ENCODE measurements around the gene LRRC37A3. TPM values are rescaled to one million over a fixed set of nuclear protein-coding genes. Genes with fewer than 3 reads are reported as not detected.
"Not testable (repeated sequence)": the region's sequence is repeated elsewhere in the genome, so short reads cannot be mapped to it uniquely, and the experiment has no call there.

The LRRC37A3 gene
- total and polyA plus RNA-seq, 5 donors from 2014 or later = 0.66 to 82.8 (median 1.3) TPM

- H3K27me3 Mint-ChIP-seq; H3K27me3 ChIP-seq (ENCODE audit: control insufficient read depth, insufficient read depth, low read length); H3K27ac ChIP-seq (ENCODE audit: insufficient read depth, low read length, poor library complexity, severe bottlenecking); H3K4me3 ChIP-seq (ENCODE audit: low read depth, low read length); H3K36me3 ChIP-seq (ENCODE audit: control insufficient read depth, insufficient read depth, low read length); H3K9me3 Mint-ChIP-seq; H3K9me3 ChIP-seq (ENCODE audit: control insufficient read depth in 2 of 2, low read length in 2 of 2); H3K36me3 Mint-ChIP-seq; H3K4me1 Mint-ChIP-seq; H3K4me1 ChIP-seq (ENCODE audit: control insufficient read depth, insufficient read depth, low read length, poor library complexity, severe bottlenecking); ATAC-seq (ENCODE audit: low read depth in 2 of 2); H3K27ac Mint-ChIP-seq; DNase-seq; H3K4me3 Mint-ChIP-seq: not testable (repeated sequence)
These were observed 9.6 kb downstream of the LRRC37A3 start for GRCh38 chr17:64909511-64910190.

- not testable (repeated sequence) for ATAC-seq (ENCODE audit: low read depth in 2 of 2); H3K27ac Mint-ChIP-seq; H3K4me1 Mint-ChIP-seq; H3K27ac ChIP-seq (ENCODE audit: insufficient read depth, low read length, poor library complexity, severe bottlenecking); H3K4me1 ChIP-seq (ENCODE audit: control insufficient read depth, insufficient read depth, low read length, poor library complexity, severe bottlenecking); H3K36me3 ChIP-seq (ENCODE audit: control insufficient read depth, insufficient read depth, low read length); H3K4me3 Mint-ChIP-seq; H3K27me3 Mint-ChIP-seq; H3K9me3 Mint-ChIP-seq; DNase-seq; H3K36me3 Mint-ChIP-seq; H3K4me3 ChIP-seq (ENCODE audit: low read depth, low read length); H3K27me3 ChIP-seq (ENCODE audit: control insufficient read depth, insufficient read depth, low read length); H3K9me3 ChIP-seq (ENCODE audit: control insufficient read depth in 2 of 2, low read length in 2 of 2)
These were observed 15.2 kb downstream of the LRRC37A3 start for GRCh38 chr17:64904069-64904468.

- H3K36me3 ChIP-seq (ENCODE audit: control insufficient read depth, insufficient read depth, low read length); ATAC-seq (ENCODE audit: low read depth in 2 of 2); H3K27me3 ChIP-seq (ENCODE audit: control insufficient read depth, insufficient read depth, low read length); H3K9me3 ChIP-seq (ENCODE audit: control insufficient read depth in 2 of 2, low read length in 2 of 2); H3K27ac Mint-ChIP-seq; H3K4me1 ChIP-seq (ENCODE audit: control insufficient read depth, insufficient read depth, low read length, poor library complexity, severe bottlenecking); H3K27me3 Mint-ChIP-seq; H3K4me1 Mint-ChIP-seq; H3K4me3 ChIP-seq (ENCODE audit: low read depth, low read length); H3K4me3 Mint-ChIP-seq; H3K27ac ChIP-seq (ENCODE audit: insufficient read depth, low read length, poor library complexity, severe bottlenecking); H3K9me3 Mint-ChIP-seq; H3K36me3 Mint-ChIP-seq: not testable (repeated sequence)
- peak in 1 of 3 donors; percentile 1 for DNase-seq
These were observed 22.1 kb downstream of the LRRC37A3 start for GRCh38 chr17:64897136-64897535.

- H3K4me1 ChIP-seq (ENCODE audit: control insufficient read depth, insufficient read depth, low read length, poor library complexity, severe bottlenecking); DNase-seq; ATAC-seq (ENCODE audit: low read depth in 2 of 2); H3K9me3 Mint-ChIP-seq; H3K9me3 ChIP-seq (ENCODE audit: control insufficient read depth in 2 of 2, low read length in 2 of 2); H3K27me3 ChIP-seq (ENCODE audit: control insufficient read depth, insufficient read depth, low read length); H3K4me3 Mint-ChIP-seq; H3K27ac ChIP-seq (ENCODE audit: insufficient read depth, low read length, poor library complexity, severe bottlenecking); H3K36me3 ChIP-seq (ENCODE audit: control insufficient read depth, insufficient read depth, low read length); H3K4me1 Mint-ChIP-seq; H3K4me3 ChIP-seq (ENCODE audit: low read depth, low read length); H3K27ac Mint-ChIP-seq; H3K27me3 Mint-ChIP-seq; H3K36me3 Mint-ChIP-seq: not testable (repeated sequence)
These were observed 45.1 kb downstream of the LRRC37A3 start for GRCh38 chr17:64874210-64874609.

GRCh38 chr17:64847504-64848466, 71.5 kb downstream of the LRRC37A3 start:
- not testable (repeated sequence) for H3K4me3 ChIP-seq (ENCODE audit: low read depth, low read length); H3K9me3 Mint-ChIP-seq; H3K36me3 Mint-ChIP-seq; H3K36me3 ChIP-seq (ENCODE audit: control insufficient read depth, insufficient read depth, low read length); H3K4me1 Mint-ChIP-seq; H3K27ac Mint-ChIP-seq; H3K27me3 Mint-ChIP-seq; H3K27me3 ChIP-seq (ENCODE audit: control insufficient read depth, insufficient read depth, low read length); H3K9me3 ChIP-seq (ENCODE audit: control insufficient read depth in 2 of 2, low read length in 2 of 2); H3K27ac ChIP-seq (ENCODE audit: insufficient read depth, low read length, poor library complexity, severe bottlenecking); H3K4me1 ChIP-seq (ENCODE audit: control insufficient read depth, insufficient read depth, low read length, poor library complexity, severe bottlenecking); H3K4me3 Mint-ChIP-seq
- DNase-seq (peak; percentile 46 to 64 (median 62)), ATAC-seq (ENCODE audit: low read depth in 2 of 2) (peak; percentile 67 to 77)

- not testable (repeated sequence) for H3K9me3 ChIP-seq (ENCODE audit: control insufficient read depth in 2 of 2, low read length in 2 of 2); ATAC-seq (ENCODE audit: low read depth in 2 of 2)
These were observed 72.4 kb downstream of the LRRC37A3 start for GRCh38 chr17:64846892-64847291.

GRCh38 chr17:64843918-64844317, 75.4 kb downstream of the LRRC37A3 start:
- not testable (repeated sequence) for H3K4me1 ChIP-seq (ENCODE audit: control insufficient read depth, insufficient read depth, low read length, poor library complexity, severe bottlenecking); H3K4me3 Mint-ChIP-seq; DNase-seq; H3K36me3 Mint-ChIP-seq; H3K27me3 ChIP-seq (ENCODE audit: control insufficient read depth, insufficient read depth, low read length); H3K4me1 Mint-ChIP-seq; H3K36me3 ChIP-seq (ENCODE audit: control insufficient read depth, insufficient read depth, low read length); H3K9me3 Mint-ChIP-seq; H3K27ac ChIP-seq (ENCODE audit: insufficient read depth, low read length, poor library complexity, severe bottlenecking); ATAC-seq (ENCODE audit: low read depth in 2 of 2); H3K9me3 ChIP-seq (ENCODE audit: control insufficient read depth in 2 of 2, low read length in 2 of 2); H3K27ac Mint-ChIP-seq; H3K27me3 Mint-ChIP-seq; H3K4me3 ChIP-seq (ENCODE audit: low read depth, low read length)

More at GRCh38 chr17:64846892-64847291, 72.4 kb downstream of the LRRC37A3 start:
- DNase-seq; H3K36me3 ChIP-seq (ENCODE audit: control insufficient read depth, insufficient read depth, low read length); H3K4me3 ChIP-seq (ENCODE audit: low read depth, low read length); H3K27ac ChIP-seq (ENCODE audit: insufficient read depth, low read length, poor library complexity, severe bottlenecking); H3K36me3 Mint-ChIP-seq; H3K27ac Mint-ChIP-seq; H3K27me3 Mint-ChIP-seq; H3K9me3 Mint-ChIP-seq; H3K27me3 ChIP-seq (ENCODE audit: control insufficient read depth, insufficient read depth, low read length); H3K4me1 Mint-ChIP-seq; H3K4me1 ChIP-seq (ENCODE audit: control insufficient read depth, insufficient read depth, low read length, poor library complexity, severe bottlenecking); H3K4me3 Mint-ChIP-seq: not testable (repeated sequence)

GRCh38 chr17:64842900-64843299, 76.4 kb downstream of the LRRC37A3 start:
- not testable (repeated sequence) for ATAC-seq (ENCODE audit: low read depth in 2 of 2); H3K4me1 Mint-ChIP-seq; H3K27ac Mint-ChIP-seq; H3K4me1 ChIP-seq (ENCODE audit: control insufficient read depth, insufficient read depth, low read length, poor library complexity, severe bottlenecking); H3K36me3 Mint-ChIP-seq; H3K9me3 ChIP-seq (ENCODE audit: control insufficient read depth in 2 of 2, low read length in 2 of 2); H3K4me3 ChIP-seq (ENCODE audit: low read depth, low read length); H3K4me3 Mint-ChIP-seq; H3K27me3 ChIP-seq (ENCODE audit: control insufficient read depth, insufficient read depth, low read length); DNase-seq; H3K36me3 ChIP-seq (ENCODE audit: control insufficient read depth, insufficient read depth, low read length); H3K9me3 Mint-ChIP-seq; H3K27me3 Mint-ChIP-seq; H3K27ac ChIP-seq (ENCODE audit: insufficient read depth, low read length, poor library complexity, severe bottlenecking)
